Epidermal melanocyte (primary cell): ENCODE results near the gene TMEM184A.
"Not testable (repeated sequence)": the region's sequence is repeated elsewhere in the genome, so short reads cannot be mapped to it uniquely, and the experiment has no call there.

Experiments used
- DNase-seq: peaks from one replicate; pipeline ENCODE4 v3.0.0; 2011; ENCODE audit warnings: low spot score; ENCODE audit not compliant: insufficient read length

Gene TMEM184A

DNA sequence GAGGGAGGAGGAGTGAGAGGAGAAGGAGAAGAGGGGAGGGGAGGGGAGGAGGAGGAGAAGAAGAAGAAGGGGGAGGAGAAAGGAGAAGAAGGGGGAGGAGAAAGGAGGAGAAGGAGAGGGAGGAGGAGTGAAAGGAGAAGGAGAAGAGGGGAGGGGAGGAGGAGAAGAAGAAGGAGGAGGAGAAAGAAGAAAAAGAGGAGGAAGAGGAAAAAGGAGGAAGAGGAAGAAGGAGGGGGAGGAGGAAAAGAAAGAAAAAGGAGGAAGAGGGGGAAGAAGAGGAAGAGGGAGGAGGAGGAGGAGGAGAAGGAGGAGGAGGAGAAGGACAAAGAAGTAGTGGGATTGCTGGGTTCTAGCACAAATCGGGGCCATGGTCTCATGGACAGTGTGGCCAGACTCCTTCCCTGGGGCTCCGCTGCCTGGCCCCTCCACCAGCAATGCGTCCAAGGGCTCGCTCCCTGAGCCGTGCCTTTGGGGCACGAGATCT is 29.7 kb downstream of the TMEM184A start:
- DNase-seq: no peak

DNA sequence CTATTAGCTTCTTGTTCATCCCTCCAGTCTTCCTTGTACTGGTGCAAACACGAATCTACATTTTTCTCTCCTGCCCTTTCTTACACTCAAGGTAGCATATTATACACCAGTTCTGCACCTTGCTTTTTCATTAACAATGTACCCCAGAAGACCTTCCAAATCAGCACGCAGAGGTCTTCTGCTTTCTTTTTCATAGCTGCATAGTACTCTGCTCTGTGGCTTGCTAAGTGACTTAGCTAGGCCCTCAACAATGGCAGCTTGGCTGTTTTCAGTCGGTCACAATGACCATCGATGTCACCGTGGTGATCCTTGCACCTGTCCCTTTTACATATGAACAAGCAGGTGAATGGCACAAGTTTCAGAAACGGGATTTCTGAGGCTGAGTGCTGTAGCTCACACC is 30.6 kb downstream of the TMEM184A start:
- DNase-seq: no peak

DNA sequence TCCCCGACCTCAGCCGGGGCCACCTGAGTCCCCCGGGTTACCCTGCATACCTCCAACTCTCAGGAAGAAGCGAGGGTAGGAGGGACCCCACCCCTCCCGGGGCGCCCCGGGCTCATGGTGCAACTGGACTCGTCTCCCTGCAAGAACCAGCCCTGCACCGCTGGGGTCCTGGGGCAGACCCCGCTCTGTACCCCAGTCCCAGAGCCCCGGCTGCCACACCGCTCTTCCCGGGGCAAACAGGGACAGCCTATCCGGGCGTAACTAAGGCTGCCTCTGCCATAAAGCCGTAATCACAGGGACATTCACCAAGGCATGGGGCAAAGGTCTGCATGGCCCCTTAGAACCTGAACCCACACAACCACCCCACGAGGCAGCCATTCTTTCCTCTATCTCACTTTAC is 32.2 kb downstream of the TMEM184A start:
- DNase-seq: no peak

DNA sequence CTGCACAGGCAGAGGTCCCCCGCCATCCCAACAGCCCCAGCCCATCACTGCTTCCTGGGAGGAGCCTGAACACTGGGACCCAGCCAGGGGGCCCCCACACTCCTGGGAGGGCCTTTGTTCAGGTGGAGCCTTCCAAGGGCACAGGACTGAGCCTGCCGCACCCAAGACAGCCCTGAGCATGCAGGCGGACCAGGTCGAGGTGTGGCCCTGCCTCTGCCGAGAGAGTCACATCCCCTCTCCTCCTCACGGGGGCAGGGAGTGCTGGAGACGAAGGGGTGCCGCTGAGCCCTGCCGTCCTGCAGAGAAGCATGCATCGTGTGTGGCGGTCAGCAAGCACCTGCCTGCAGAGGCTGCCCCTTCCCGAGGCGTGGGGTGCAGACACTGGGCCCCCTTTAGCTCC is 32.8 kb downstream of the TMEM184A start:
- no peak for DNase-seq

DNA sequence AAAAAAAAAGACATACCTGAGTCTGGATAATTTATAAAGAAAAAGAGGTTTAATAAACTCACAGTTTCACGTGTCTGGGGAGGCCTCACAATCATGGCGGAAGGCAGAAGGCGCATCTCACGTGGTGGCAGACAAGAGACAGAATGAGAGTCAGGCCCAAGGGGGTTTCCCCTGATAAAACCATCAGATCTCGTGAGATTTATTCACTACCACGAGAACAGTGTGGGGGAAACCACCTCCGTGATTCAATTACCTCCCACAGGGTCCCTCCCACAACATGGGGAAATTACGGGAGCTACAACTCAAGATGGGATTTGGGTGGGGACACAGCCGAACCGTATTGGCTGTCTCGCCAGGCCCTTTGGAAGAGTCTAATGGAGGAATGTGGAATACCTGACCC is 34.5 kb downstream of the TMEM184A start:
- no peak for DNase-seq

DNA sequence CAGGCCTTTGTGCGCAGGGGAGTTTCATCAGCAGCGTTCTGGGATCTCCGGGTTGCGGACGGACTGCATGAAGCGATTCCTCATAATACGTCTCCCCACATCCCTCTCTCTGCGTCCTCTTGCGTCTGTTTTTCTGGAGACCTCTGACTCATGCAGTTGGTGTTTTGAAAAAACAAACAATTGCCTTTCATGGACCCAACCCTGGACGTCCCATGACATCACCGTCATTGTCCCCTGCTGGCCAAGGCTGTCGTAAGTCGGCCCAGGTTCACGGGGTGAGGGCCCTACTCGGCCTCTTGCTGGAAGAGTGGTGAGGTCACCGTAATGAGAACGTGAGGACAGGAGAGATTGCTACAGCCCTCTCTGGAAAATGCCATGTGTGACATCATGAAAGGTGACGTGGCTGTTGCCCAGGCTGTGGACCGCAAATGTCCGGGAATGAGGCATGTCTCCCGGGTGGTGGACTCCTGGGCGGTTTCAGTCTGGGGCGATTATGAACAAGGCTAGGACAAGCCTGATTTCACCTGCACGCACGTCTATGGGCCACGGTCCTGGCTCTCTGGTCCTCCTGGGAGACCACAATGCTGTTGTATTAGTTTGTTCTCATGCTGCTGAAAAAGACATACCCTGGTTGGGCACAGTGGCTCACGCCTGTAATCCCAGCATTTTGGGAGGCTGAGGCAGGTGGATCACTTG is 35.3 kb downstream of the TMEM184A start:
- DNase-seq: no peak

DNA sequence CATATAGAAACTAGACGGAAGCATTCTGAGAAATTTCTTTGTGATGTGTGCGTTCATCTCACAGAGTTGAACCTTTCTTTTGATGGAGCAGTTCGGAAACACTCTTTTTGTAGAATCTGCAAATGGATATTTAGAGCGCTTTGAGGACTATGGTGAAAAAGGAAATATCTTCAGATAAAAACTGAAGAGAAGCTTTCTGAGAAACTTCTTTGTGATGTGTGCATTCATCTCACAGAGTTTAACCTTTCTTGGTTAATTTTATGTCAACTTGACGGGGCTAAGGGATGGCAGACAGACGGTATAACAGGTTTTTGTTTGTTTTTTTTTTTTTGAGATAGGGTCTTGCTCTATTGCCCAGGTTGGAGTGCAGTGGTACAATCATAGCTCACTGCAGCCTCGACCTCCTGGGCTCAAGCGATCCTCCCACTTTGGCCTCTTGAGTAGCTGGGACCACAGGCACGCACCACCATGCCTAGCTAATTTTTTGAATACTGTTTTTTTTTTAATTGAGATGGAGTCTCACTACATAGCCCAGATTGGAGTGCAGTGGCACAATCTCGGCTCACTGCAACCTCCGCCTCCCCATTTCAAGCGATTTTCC is 36.6 kb downstream of the TMEM184A start:
- not testable (repeated sequence) for DNase-seq

DNA sequence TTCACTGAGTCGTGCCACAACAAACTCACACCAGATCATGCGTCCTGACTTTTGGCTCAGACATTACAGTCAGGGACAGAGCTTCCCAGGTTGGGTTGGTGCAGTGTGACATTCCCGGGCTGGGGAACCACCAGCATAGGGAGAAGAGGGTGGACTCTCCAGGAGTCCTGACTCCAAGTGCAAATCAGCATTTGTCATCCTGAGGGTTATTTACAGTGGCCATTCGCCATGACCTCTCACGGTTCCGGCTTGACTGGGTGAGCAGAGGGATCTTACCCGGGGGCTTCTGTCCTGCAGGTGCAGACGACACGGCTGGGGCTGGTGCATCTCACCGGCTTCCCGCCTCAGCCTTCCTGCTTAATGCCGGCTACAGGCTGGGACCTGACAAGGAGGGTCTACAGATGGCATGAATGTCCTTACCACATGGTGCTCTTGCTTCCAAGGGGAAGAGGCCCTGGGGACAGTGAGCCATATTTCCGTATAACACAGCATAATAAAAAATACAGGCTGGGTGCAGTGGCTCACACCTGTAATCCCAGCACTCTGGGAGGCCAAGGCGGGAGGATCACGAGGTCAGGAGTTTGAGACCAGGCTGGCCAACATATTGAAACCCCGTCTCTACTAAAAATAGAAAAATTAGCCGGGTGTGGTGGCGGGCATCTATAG is 39.3 kb downstream of the TMEM184A start:
- DNase-seq: no peak

DNA sequence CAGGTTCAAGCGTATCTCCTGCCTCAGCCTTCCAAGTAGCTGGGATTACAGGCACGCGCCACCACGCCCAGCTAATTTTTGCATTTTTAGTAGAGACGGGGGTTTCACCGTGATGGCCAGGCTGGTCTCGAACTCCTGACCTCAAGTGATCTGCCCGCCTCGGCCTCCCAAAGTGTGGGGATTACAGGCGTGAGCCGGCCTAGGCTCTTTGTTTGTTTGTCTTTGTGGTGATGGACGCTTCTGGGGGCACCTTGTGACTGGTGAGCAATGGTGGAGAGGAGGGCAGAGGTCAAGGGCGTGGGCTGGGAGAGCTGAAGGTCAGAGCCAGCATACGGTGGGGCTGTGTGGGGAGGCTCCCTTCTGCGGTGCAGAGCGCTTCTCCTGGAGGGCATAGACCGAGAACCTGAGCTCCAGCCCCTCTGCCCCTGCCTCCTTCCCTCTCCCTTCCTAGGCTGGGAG is 40.5 kb downstream of the TMEM184A start:
- DNase-seq: not testable (repeated sequence)

DNA sequence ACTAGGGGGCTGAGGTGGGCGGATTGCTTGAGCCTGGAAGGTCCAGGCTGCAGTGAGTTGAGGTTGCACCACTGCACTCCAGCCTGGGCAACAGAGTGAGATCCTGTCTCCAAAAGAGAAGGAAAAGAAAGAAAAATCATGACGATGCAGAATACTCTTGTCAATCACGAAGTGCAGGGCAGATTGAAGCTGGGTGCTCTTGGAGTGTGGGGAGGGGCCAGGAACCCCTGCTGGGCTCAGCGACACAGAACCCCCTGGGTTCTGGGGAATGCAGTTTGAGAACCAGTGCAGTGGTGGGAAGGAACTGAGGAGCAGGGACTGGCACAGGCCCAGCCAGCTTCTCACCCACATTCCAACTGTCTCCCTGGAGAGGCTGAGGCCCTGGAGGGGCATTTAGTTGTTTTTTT is 41.0 kb downstream of the TMEM184A start:
- no peak for DNase-seq

DNA sequence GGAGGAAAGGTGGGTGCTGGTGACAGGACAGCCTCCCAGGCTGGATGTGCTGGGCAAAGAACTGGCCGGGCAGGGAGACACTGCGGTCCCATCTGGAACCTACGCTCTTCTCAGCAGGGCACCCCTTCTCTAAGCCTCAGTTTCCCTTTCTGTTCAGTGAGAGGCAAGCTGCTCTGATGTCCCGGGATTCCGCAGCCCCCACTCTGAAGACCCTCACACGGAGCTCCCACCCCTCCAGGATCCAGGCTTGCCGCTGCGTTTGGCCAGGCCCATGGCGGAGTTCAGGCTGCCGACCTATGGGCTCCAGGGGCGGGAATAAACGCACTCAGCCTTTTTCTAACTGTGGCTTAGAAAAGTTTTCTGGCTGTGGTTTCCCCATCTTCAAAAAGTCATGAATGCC is 41.6 kb downstream of the TMEM184A start:
- DNase-seq: no peak

DNA sequence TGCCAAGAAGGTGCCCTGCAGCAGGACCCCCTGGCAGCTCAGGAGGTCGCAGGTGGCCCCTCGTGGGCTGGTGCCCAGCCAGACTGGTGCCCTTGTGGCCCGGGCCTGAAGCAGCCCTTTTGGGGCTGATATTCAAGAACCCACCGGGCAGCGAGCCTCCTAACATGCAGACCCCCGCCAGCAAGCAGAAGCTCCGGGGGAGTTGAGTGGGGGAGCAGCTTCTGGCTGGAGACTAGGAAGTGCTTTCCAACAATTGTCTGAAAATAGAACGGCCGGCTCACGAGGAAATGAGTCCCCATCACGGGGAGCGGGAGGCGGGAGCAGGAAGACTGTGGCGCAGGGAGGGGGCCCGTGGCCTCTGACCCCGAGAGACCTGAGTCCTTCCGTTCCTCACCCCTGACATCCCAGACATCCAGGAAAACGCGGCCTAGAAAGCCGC is 42.3 kb downstream of the TMEM184A start:
- DNase-seq: no peak

DNA sequence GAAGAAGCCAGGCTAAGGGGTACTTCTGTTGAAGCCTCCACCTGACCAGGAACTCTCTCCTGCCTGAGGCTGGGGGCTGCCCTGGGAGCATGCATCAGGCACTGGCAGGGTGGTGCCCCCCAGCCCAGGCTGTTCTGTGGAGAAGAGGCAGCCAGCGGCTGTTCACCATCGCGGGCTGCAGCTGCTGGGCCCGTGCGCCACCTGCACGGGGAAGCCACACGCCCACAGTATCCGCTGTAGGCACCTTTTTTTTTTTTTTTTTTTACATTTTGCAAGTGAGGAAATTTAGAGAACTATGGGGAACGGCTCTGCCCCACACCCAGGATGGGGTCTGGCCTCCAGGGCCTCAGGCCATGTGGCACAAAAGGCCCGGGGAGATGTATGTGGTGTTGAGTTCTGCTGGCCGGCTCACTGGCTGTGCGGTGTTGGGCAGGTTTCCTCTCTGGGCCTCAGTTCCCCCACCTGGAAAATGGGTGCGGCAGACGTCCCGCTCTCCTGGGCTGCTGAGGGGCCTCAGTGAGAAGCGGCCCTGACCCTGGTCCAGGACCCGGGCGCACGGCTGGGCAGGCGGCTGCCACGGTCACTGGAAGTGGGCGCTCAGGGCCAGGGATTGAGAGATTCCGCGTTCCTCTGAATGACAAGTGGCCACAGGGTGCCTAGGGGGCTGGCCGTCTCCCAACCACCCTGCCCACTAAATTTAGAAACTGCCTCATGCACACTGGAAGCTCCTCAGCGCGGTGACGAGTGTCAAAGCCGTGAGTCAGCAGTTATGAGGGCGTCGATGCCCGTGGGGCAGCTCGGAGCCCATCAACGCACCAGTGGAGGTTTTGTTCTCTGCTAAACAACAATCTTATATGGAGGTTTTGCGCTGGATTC is 43.0 kb downstream of the TMEM184A start:
- DNase-seq: no peak

DNA sequence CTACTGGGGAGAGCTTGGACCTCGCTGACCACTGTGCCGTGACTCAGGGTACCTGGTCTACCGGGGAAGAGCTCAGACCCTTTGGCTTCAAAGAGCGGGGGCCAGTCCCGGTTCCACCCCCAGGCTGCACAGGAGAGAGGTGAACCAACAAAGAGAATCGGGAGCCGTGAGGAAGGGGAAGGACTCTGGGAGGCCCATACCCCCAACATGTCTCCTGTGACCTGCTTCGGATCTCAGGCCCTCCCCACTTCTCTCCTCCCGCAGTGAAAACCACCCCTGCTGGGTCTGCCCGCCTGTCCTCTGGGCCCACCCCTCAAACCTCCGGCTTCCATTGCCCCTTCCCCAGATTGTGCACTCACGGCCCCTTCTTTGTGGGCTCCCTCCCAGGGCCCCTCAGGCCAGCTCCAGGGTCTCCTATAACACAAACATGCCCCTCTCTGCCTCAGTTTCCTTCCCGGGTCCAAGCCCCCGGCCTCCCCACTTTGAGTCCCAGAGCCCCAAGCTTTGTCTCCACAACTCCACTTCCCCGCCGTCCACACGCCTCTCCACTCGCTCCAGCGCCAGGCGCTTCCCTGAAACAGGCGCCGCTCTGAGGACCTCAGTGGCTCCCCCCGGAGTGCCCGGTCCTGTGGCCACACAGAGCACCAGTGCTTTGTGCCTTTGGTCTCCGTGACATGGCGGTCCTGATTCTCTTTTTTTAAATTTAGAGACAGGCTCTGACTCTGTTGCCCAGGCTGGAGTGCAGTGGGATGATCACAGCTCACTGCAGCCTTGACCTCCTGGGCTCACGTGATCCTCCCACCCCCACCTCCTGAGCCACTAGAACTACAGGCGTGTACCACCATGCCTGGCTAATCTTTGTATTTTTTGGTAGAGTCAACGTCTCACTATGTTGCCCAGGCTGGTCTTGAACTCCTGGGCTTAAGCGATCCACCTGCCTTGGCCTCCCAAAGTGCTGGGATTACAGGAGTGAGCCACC is 44.3 kb downstream of the TMEM184A start:
- DNase-seq: no peak

DNA sequence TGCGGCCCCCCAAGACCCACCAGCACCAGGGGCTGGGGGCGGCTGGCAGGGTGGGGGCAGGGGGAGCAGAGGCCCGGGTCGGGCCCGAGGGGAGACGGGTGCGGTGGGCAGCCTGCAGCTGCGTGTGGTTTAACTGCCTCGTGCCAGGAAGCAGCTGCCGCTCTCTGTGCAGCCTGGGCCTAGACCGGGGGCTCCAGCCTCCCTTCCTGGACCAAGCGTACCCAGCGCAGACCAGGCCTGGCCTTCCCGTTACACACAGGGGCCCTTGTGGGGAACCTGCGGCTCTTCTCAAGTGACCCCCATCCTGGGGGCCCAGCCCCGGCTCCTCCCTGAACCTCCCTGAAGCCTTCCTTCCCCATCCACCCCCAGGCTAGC is 45.2 kb downstream of the TMEM184A start:
- no peak for DNase-seq

DNA sequence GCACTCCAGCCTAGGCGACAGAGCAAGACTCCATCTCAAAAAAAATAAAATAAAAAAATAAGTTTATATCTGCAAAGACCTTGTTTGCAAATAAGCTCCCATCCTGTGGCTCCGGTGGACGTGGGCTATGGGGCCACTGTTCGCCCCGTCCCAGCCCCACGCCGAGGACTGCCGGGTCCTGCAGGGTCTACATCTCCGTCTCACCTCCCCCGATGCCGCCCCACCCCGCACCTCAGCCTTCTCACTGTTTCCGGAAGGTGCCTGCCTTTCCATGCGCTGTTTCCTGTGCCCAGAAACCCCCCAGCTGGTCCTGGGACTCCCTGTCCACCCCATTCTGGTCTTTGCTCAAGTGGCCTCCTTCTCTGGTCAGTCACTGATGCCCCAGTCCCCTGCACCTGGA is 46.8 kb downstream of the TMEM184A start:
- no peak for DNase-seq

DNA sequence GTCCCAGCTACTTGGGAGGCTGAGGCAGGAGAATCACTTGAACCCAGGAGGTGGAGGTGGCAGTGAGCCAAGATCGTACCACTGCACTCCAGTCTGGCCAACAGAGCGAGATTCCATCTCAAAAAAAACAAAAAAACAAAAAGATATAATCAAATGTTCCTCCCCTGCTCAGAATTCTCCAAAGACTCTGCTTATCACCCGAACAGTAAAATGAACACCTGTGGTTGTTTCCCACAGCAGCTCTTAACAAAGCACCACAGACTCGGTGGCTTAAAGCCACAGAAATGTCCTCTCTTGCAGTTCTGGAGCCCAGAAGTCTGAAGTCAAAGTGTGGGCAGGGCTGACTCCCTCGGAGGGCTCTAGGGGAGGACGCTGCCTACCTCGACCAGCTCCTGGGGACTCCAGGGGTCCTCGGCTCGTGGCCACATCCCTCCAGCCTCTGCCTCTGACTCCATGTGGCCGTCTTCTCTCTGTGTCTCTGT is 47.7 kb downstream of the TMEM184A start:
- no peak for DNase-seq

DNA sequence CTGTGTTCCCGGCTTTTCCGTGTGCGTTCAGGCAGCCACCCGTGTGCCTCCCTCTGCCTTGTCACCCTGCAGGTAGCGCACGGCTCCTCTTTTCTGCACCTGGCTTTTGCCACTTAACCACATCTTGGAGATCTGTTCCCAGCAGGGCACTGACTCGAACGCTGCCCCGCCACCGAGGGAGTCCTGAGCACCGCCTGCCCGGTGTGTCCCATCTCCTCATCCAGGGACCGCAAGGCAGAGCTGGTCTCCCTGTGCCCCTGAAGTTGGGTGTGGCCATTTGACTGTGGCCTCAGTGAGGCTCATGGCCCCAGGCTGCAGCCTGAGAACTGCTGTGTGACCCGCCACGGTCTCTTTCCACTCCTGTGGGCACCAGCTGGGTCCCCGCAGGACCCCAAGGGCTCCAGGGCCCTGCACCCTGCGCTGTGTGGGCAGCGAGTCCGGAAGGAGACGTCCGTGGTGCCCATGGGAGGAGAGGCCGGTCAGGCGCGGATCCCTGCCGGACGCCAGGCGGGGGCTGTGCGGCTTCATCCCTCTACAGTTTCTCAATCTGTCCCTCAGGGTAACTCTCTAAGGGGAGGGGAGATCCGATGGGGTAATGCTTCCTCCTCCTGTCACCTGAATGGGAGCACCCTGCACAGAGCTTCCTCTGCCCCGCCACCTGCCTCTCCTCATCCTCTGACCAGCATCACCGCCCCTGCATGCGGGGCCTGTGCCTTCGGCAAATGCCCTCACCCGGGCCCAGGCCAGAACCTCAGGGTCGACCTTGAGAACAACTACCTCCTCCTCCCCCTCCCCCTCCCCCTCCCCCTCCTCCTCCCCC is 50.1 kb downstream of the TMEM184A start:
- DNase-seq: no peak
